NCI-H1694 (cell line): ENCODE data around the gene APPL2.
"Not testable (repeated sequence)": the region's sequence is repeated elsewhere in the genome, so short reads cannot be mapped to it uniquely, and the experiment has no call there.

ENCODE experiments used
- DNase-seq: peaks from one replicate; lab custom pipeline; 2025; lab: John Stamatoyannopoulos, UW

The APPL2 gene

DNA sequence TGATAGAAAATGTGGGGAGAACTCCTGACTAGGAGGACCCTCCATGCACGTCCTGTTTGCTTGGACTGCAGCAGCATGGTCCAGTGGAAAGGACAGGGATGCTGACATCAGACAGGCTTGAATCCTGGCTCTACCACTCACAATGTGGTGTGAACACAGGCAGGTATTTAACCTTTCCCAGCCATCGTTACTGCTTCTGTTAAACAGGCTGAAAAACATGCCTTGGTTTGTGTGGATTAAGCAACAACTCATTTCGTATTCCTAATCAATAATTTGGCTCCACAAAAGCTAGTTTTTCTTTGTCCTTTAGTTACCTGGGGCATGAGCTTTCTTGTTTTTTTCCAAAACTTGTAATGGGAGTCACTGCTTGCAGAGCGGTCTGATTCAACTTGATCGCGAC lies 41.0 kb downstream of the APPL2 start:
- no peak for DNase-seq

- DNase-seq, result peak; percentile 37
Observed at GRCh38 chr12:105192624-105193225, 43.2 kb downstream of the APPL2 start.

DNA sequence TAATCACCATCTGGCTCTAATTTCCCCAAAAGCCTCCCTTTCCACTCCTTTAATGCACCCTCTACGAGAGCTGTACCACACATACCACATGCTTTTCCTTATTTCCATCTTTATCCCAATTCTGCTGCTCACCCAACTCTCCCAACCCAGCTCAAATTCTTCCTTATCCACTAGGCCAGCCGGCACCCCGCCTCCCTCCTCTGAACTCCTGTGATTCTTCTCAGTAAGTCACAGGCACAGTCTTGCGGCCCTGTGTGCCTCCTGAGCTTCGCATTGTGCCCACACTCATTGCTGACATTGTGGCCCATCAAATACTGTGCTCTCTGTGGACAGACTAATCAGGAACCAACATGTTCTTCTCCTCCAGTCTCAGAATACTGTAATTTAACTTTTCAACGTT lies 45.4 kb downstream of the APPL2 start:
- no peak for DNase-seq

GRCh38 chr12:105189293-105189692 lies 46.7 kb downstream of the APPL2 start:
- DNase-seq, result no peak

GRCh38 chr12:105183976-105184375 lies 52.0 kb downstream of the APPL2 start:
- not testable (repeated sequence) for DNase-seq

- not testable (repeated sequence) for DNase-seq
Observed at GRCh38 chr12:105183406-105183805, 52.6 kb downstream of the APPL2 start.

DNA sequence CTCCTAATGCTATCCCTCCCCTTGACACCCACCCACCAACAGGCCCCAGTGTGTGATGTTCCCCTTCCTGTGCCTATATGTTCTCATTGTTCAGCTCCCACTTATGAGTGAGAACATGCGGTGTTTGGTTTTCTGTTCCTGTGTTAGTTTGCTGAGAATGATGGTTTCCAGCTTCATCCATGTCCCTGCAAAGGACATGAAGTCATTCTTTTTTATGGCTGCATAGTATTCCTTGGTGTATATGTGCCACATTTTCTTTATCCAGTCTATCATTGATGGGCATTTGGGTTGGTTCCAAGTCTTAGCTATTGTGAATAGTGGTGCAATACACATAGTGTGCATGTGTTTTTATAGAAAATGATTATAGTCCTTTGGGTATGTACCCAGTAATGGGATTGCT lies 56.9 kb downstream of the APPL2 start:
- not testable (repeated sequence) for DNase-seq

- DNase-seq, result no peak
Observed at GRCh38 chr12:105177208-105177607, 58.8 kb downstream of the APPL2 start.

- no peak for DNase-seq
Observed at GRCh38 chr12:105175397-105175990, 60.5 kb downstream of the APPL2 start.

DNA sequence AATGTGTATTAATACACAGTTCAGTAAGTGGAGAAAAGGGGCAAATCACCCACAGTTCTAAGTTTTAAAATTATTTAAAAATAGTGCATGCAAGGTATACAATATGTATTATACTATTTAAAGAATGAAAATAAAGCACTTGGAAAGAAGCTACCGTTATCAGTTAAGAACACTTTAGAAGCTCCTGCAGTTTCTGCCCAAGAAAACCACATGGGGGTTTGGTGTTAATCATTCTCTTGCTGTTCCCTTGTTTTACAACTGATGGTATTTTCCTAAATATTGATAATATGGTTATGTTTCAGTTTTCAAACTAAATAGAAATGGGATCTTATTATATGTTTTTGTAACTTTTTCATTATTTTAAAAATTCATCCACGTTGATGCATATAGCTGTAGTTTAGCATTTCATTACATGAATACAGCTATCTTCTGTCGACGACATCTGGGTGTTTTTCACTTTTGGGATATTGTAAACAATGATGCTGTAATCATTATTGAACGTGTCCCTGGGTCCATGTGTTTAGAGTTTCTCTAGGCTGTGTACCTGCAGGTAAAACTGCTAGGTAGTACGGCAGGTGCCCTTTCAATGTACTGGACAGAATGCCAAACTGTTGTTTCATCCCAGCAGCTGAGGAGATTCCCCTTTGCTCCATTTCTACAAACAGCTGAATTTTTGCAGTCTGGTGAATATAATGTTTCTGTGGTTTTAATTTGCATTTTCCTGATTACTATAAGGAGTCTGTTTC lies 64.1 kb downstream of the APPL2 start:
- no peak for DNase-seq

GRCh38 chr12:105170139-105170538 lies 65.8 kb downstream of the APPL2 start:
- DNase-seq, result no peak

DNA sequence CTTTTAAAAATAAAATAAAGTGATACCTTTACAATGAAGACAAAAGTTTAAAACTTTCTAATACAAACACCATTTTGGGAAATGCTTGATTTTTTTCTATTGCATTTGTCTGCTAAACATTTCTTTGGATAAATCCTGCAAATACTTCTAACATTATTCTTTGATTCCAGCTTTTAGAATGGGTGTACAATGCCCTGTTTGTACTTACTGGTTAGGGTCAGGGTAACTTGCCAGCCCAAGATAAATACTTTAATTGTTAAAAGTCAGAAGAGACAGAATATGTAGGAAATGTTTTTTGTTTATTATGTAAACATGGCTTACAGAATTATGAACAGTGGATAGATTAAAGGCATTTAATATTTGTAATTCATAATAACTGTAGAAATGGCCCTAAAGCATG lies 68.0 kb downstream of the APPL2 start:
- no peak for DNase-seq

DNA sequence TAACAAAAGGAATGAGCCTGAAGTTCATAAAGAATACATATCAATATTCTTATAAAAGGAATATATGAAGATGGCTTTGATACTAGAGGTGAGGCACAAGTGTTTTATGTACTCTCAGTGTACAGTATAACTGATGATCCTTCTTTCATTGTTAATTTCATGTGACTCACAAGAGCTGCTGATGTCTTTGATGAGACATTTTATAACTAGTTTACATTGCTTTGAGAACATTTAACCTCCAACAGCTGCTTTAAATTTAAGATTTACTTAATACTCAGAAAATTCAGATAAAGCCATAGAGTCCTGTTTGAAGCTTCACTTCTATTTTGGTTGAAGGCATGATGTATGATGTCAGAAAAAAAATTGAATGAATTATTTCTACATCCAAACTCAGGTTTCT lies 68.6 kb downstream of the APPL2 start:
- DNase-seq, result no peak

- DNase-seq, result no peak
Observed at GRCh38 chr12:105166736-105167135, 69.2 kb downstream of the APPL2 start.

DNA sequence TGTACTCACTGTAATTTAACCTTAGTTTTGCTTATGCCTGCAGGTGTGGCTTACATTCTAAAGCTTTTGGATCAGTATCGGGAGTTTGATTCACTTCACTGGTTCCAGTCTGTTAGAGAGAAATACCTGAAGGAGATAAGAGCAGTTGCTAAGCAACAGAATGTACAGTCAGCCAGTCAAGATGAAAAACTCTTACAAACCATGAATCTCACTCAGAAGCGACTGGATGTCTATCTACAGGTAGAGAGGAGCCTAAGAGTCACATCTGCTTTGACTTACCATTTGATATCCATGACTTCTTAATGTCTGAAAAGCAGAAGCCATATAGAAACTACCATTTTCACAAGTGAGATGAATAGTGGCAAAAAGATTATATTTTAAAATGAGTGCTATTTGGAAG lies 71.9 kb downstream of the APPL2 start:
- DNase-seq, result no peak

- no peak for DNase-seq
Observed at GRCh38 chr12:105162174-105162573, 73.8 kb downstream of the APPL2 start.

- DNase-seq, result no peak
Observed at GRCh38 chr12:105158876-105159275, 77.1 kb downstream of the APPL2 start.

- no peak for DNase-seq
Observed at GRCh38 chr12:105157606-105158005, 78.4 kb downstream of the APPL2 start.

GRCh38 chr12:105156260-105156659 lies 79.7 kb downstream of the APPL2 start:
- no peak for DNase-seq

- no peak for DNase-seq
Observed at GRCh38 chr12:105142259-105142658, 93.7 kb downstream of the APPL2 start.

- DNase-seq, result no peak
Observed at GRCh38 chr12:105141320-105141922, 94.6 kb downstream of the APPL2 start.

DNA sequence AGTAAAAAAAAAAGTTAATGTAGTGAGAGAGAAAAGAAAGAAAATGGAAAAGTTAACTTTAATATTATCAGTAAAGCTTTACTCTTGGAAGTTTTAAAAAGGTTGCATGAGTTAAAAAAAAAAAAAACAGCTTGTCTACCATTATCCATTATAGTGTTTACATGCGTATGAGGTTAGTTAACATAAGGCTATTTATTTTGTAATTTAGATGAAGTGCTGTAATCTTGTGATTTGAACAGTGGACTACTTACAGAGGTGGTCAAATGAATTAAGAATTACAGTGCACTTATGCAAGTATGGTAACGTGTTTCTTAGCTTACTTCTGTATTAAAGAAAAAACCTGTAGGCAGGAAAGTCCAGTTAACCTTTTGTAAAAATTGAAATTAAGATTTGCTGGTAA lies 97.7 kb downstream of the APPL2 start:
- no peak for DNase-seq
